Measurements from ENCODE around the gene IGSF9. TPM values are rescaled to one million over a fixed set of nuclear protein-coding genes. Genes with fewer than 3 reads are reported as not detected.

The IGSF9 gene
- total RNA-seq, 2 donors from 2014 or later: 0.99 TPM; not detected in 1

DNA sequence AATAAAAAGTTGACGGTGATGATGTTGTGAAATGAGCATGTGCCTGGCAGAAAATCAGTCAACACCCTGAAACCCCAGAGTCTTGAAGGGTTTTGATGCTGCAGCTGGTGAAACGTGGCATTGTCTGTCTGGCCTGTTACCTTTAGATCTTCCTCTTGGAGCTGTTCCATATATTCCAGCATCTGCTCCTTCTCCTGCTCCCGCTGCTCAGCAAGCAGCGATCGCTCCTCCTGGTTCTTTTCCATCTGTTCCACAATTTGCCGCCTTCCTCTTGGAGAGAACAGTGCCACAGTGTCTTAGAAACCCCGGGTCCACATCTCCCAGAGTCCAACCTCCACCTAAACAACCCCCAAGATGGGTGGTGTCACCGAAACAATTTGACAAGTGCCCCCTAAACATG lies 61.1 kb downstream of the IGSF9 start:
- peaks cover 0 to 2% of the 10 kb centered on the region in 2 donors for H3K4me1 ChIP-seq (ENCODE audit: control insufficient read depth in 1 of 2, low read depth in 2 of 2)
- no peak overlapping the region for H3K27ac ChIP-seq
- TF ChIP-seq, protein P1, sequence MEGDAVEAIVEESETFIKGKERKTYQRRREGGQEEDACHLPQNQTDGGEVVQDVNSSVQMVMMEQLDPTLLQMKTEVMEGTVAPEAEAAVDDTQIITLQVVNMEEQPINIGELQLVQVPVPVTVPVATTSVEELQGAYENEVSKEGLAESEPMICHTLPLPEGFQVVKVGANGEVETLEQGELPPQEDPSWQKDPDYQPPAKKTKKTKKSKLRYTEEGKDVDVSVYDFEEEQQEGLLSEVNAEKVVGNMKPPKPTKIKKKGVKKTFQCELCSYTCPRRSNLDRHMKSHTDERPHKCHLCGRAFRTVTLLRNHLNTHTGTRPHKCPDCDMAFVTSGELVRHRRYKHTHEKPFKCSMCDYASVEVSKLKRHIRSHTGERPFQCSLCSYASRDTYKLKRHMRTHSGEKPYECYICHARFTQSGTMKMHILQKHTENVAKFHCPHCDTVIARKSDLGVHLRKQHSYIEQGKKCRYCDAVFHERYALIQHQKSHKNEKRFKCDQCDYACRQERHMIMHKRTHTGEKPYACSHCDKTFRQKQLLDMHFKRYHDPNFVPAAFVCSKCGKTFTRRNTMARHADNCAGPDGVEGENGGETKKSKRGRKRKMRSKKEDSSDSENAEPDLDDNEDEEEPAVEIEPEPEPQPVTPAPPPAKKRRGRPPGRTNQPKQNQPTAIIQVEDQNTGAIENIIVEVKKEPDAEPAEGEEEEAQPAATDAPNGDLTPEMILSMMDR (IDR thresholded peaks at IDR 0.05): no peak
- DNase-seq (ENCODE audit: low spot score) (no peak), ATAC-seq (ENCODE audit: insufficient number of reproducible peaks, low FRiP score, low read depth) (no peak)
- H3K27me3 ChIP-seq (replicated peaks; ENCODE audit: insufficient read depth): no peaks in the 10 kb centered on the region
- H3K9me3 ChIP-seq: no peaks in the 10 kb centered on the region
- no peaks in the 10 kb centered on the region for H3K36me3 ChIP-seq
- H3K4me3 ChIP-seq: no peak overlapping the region

DNA sequence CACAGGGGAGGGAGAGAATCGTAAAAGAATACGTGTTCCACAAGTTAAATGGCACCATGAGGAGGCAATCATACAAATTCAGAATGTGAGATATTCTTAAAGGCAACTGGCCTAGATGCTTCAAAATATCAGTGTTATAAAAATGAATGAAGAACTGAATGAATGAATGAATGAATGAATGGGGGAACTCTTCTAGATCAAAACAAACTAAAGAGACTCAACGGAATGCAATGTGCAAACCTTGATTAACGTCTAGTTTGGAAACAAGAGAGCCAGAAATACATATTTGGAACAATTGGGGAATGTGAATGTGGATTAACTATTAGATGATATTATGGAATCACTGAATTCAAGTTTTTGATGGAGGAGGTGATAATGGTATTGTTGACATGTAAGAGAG lies 62.3 kb downstream of the IGSF9 start:
- H3K9me3 ChIP-seq: no peaks in the 10 kb centered on the region
- DNase-seq (ENCODE audit: low spot score) (no peak), ATAC-seq (ENCODE audit: insufficient number of reproducible peaks, low FRiP score, low read depth) (no peak)
- H3K36me3 ChIP-seq: no peaks in the 10 kb centered on the region
- H3K4me1 ChIP-seq (ENCODE audit: control insufficient read depth in 1 of 2, low read depth in 2 of 2): no peaks in the 10 kb centered on the region
- no peak overlapping the region for H3K4me3 ChIP-seq
- no peak overlapping the region for H3K27ac ChIP-seq
- no peaks in the 10 kb centered on the region for H3K27me3 ChIP-seq (replicated peaks; ENCODE audit: insufficient read depth)
- TF ChIP-seq, protein P1 (IDR thresholded peaks at IDR 0.05): no peak

DNA sequence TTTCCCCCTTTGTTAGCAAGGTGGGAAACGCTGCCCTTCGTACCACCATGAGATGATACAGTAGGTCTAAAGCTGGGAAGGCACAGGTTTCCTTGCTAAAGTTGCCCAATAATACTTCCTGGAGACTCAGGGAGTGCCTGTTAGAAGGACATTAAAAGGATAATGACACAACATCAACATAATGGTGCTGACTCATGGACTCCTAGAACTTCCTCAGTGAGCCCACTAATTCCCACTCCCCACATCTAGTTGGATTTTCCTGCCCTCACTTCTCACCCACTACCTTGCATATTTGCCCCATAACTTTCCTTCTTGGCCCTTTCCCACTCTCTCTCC lies 62.9 kb downstream of the IGSF9 start:
- no peak overlapping the region for H3K27ac ChIP-seq
- H3K36me3 ChIP-seq: no peaks in the 10 kb centered on the region
- TF ChIP-seq, protein P1 (IDR thresholded peaks at IDR 0.05): no peak
- no peaks in the 10 kb centered on the region for H3K9me3 ChIP-seq
- DNase-seq (ENCODE audit: low spot score) (no peak), ATAC-seq (ENCODE audit: insufficient number of reproducible peaks, low FRiP score, low read depth) (no peak)
- H3K27me3 ChIP-seq (replicated peaks; ENCODE audit: insufficient read depth): no peaks in the 10 kb centered on the region
- no peak overlapping the region for H3K4me3 ChIP-seq
- no peaks in the 10 kb centered on the region for H3K4me1 ChIP-seq (ENCODE audit: control insufficient read depth in 1 of 2, low read depth in 2 of 2)

DNA sequence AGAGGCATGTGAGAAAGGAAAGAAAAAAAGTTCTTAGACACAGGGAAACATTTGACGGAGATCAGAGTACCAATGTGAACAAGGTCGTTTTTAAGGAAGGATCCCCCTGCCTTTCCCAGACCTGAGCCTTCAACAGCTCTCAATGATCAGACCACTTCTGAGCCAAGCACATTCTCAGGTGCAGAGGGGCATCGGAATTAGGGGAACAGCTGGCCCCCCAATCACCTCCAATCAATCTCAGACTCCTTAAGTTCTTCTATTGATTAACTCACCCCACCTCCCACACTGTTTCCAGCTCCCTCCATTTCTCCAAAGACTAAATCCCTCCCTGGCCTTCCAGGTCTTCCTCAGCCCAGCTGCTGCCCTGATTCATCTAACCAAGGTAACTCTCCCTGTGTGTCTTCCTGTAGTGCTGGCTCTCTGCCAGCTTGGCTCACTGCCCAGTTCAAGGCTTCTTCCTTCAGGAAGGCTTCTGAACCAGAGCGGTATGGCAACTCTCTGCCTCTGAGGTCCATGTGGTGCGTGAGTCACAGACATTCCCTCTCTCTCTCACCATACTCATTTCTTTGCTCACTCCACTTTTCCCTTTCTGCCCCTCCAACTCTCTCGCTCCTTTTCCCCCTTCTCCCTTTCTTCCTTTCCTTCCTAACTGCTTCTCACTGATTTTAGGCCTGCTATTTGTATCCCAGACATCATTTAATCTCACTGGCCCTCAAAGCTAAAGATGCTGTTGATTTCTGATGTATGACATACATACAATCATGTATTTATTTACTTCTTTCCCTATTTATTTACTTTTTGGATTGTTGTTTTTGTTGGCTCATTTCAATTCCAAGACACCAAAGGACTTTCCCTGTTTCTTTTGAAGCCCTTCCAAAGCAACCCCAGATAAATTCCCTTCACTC lies 63.5 kb downstream of the IGSF9 start:
- no peaks in the 10 kb centered on the region for H3K4me1 ChIP-seq (ENCODE audit: control insufficient read depth in 1 of 2, low read depth in 2 of 2)
- H3K36me3 ChIP-seq: no peaks in the 10 kb centered on the region
- H3K27me3 ChIP-seq (replicated peaks; ENCODE audit: insufficient read depth): no peaks in the 10 kb centered on the region
- no peak overlapping the region for H3K4me3 ChIP-seq
- no peaks in the 10 kb centered on the region for H3K9me3 ChIP-seq
- TF ChIP-seq, protein P1 (IDR thresholded peaks at IDR 0.05): no peak
- ATAC-seq (ENCODE audit: insufficient number of reproducible peaks, low FRiP score, low read depth) (no peak), DNase-seq (ENCODE audit: low spot score) (no peak)
- H3K27ac ChIP-seq: no peak overlapping the region

DNA sequence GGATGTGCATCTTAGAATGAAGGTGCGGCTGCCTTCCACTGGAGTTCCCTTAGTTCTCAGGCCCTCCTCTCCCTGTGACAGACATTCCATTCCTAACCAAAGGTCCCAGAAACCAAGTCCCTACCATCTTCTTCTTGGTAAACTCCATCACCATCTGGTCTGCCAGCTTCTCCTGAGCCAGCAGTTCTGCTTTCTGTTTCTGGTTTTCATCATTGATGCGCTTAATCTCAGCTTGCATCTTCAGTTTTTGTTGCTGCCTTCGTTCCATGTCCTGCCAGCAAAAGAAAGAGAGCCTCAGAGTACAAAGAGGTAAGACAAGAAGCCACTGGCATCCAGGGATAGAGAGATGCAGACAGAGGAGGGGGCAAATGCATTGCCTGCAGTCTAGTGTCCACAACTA lies 65.0 kb downstream of the IGSF9 start:
- TF ChIP-seq, protein P1 (IDR thresholded peaks at IDR 0.05): no peak
- Histone ChIP-seq H3K27ac (no peak overlapping the region), H3K4me1 (ENCODE audit: control insufficient read depth in 1 of 2, low read depth in 2 of 2) (no peaks in the 10 kb centered on the region), H3K36me3 (no peaks in the 10 kb centered on the region), H3K9me3 (no peaks in the 10 kb centered on the region), H3K27me3 (replicated peaks; ENCODE audit: insufficient read depth) (no peaks in the 10 kb centered on the region), H3K4me3 (no peak overlapping the region)
- ATAC-seq (ENCODE audit: insufficient number of reproducible peaks, low FRiP score, low read depth) (no peak), DNase-seq (ENCODE audit: low spot score) (no peak)
